Activated CD4-positive, alpha-beta T cell treated with anti-CD3 and anti-CD28 coated beads, Interleukin-2, Interleukin-4, amounts not matched to agents 100 ng/mL and 50 ng/mL, durations not matched to agents 16 hours and 8 hours (primary cell): ENCODE measurements around the gene PIP5KL1.

Experiments used
- DNase-seq: peaks from one replicate; pipeline ENCODE4 v3.0.0-alpha.2; 2020; ENCODE audit warnings: low spot score

Gene PIP5KL1

GRCh38 chr9:127915801-127916719, 14.5 kb downstream of the PIP5KL1 start:
- DNase-seq: no peak

GRCh38 chr9:127915325-127915752, 15.2 kb downstream of the PIP5KL1 start:
- no peak for DNase-seq

- DNase-seq: no peak
These were observed 16.9 kb downstream of the PIP5KL1 start for GRCh38 chr9:127913682-127914081.

- no peak for DNase-seq
These were observed 17.7 kb downstream of the PIP5KL1 start for GRCh38 chr9:127912882-127913281.

GRCh38 chr9:127912296-127912695, 18.3 kb downstream of the PIP5KL1 start:
- no peak for DNase-seq

- DNase-seq: no peak
These were observed 19.9 kb downstream of the PIP5KL1 start for GRCh38 chr9:127910613-127911205.

- DNase-seq: no peak
These were observed 20.7 kb downstream of the PIP5KL1 start for GRCh38 chr9:127909839-127910273.

GRCh38 chr9:127908660-127908926, 22.0 kb downstream of the PIP5KL1 start:
- DNase-seq: no peak

GRCh38 chr9:127907867-127908659, 22.5 kb downstream of the PIP5KL1 start:
- DNase-seq: no peak

- DNase-seq: no peak
These were observed 24.8 kb downstream of the PIP5KL1 start for GRCh38 chr9:127905788-127906191.

- peak; percentile 69 for DNase-seq
These were observed 25.4 kb downstream of the PIP5KL1 start for GRCh38 chr9:127905004-127905728.

- DNase-seq: no peak
These were observed 26.0 kb downstream of the PIP5KL1 start for GRCh38 chr9:127904561-127905003.

- peak; percentile 87 for DNase-seq
These were observed 26.8 kb downstream of the PIP5KL1 start for GRCh38 chr9:127903557-127904475.

- peak; percentile 73 for DNase-seq
These were observed 31.2 kb downstream of the PIP5KL1 start, which contains the start of gene ST6GALNAC6 for GRCh38 chr9:127899128-127899943. ST6GALNAC6 (minus strand) TSS chr9:127899603; CDS start chr9:127897981, 1,622 bp downstream.

GRCh38 chr9:127898433-127899127, 32.0 kb downstream of the PIP5KL1 start:
- DNase-seq: no peak

GRCh38 chr9:127897193-127897692, 33.3 kb downstream of the PIP5KL1 start:
- no peak for DNase-seq

- DNase-seq: no peak
These were observed 34.0 kb downstream of the PIP5KL1 start for GRCh38 chr9:127896395-127897192.

- no peak for DNase-seq
These were observed 34.8 kb downstream of the PIP5KL1 start for GRCh38 chr9:127895811-127896210.
